K562 treated with DMSO at 1 percent for 24 hours (cell line): ENCODE results near the gene IRGM. TPM values are rescaled to one million over a fixed set of nuclear protein-coding genes. Genes with fewer than 3 reads are reported as not detected.

Experiments used
- total RNA-seq: library from RNA; unstranded; fragments of 300-600 nt; gene quantifications from 2 replicates; pipeline ENCODE4 v1.2.3, GENCODE V29; 2022; ENCODE audit warnings: low read depth; ENCODE audit not compliant: insufficient read depth

Gene IRGM
- total RNA-seq = not detected in 2 replicates

DNA sequence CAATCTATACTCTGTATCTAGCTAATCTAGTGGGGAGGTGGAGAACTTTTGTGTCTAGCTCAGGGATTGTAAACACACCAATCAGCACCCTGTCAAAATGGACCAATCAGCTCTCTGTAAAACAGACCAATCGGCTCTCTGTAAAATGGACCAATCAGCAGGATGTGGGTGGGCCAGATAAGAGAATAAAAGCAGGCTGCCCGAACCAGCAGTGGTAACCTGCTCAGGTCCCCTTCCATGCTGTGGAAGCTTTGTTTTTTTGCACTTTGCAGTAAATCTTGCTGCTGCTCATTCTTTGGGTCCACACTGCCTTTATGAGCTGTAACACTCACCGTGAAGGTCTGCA is at the start of gene IRGM:
Gene IRGM, plus strand, starts transcription at position 214 of the 346 bp plus-strand sequence. CDS start 1,603 bp downstream, outside the sequence.

Other genes starting within 250 kb of the IRGM start
- gene SYNPO, start 205.9 kb upstream of the IRGM start, total RNA-seq = 0.63 and 0.67 TPM in 2 replicates
- not detected in 2 replicates for gene MYOZ3, start 185.3 kb upstream of the IRGM start, total RNA-seq
- gene RBM22, start 145.5 kb upstream of the IRGM start, total RNA-seq = 54.4 and 57.7 TPM in 2 replicates
- 35.3 and 45.3 TPM in 2 replicates for gene DCTN4, start 87.5 kb upstream of the IRGM start, total RNA-seq
- 57.0 and 62.2 TPM in 2 replicates for gene SMIM3, start 67.8 kb upstream of the IRGM start, total RNA-seq
- gene ZNF300, start 58.5 kb downstream of the IRGM start, total RNA-seq = 3.1 and 3.6 TPM in 2 replicates
- 1.4 and 2.1 TPM in 2 replicates for gene GPX3, start 174.1 kb downstream of the IRGM start, total RNA-seq
- gene TNIP1, start 234.5 kb downstream of the IRGM start, total RNA-seq = 75.8 and 83.9 TPM in 2 replicates